Eye (tissue), 1 donor: ENCODE results near the gene RHOT1.
"Not testable (repeated sequence)": the region's sequence is repeated elsewhere in the genome, so short reads cannot be mapped to it uniquely, and the experiment has no call there.

ENCODE experiments used
- DNase-seq: peaks from one replicate; pipeline ENCODE4 v3.0.0-alpha.2; 2015

The RHOT1 gene

GRCh38 chr17:32142038-32142856 is at the start of gene RHOT1:
Gene RHOT1 (plus strand): TSS chr17:32142502. CDS start chr17:32142693, 191 bp downstream.
- peak; percentile 94 for DNase-seq

GRCh38 chr17:32099686-32100085 is 42.6 kb upstream of the RHOT1 start:
- no peak for DNase-seq

GRCh38 chr17:32100323-32100722 is 42.0 kb upstream of the RHOT1 start:
- DNase-seq = not testable (repeated sequence)

GRCh38 chr17:32100971-32101631 is 41.2 kb upstream of the RHOT1 start:
- DNase-seq = no peak

- no peak for DNase-seq
These were observed 40.1 kb upstream of the RHOT1 start for GRCh38 chr17:32102172-32102571.

GRCh38 chr17:32102646-32103186 is 39.6 kb upstream of the RHOT1 start:
- DNase-seq = no peak

GRCh38 chr17:32103476-32104113 is 38.7 kb upstream of the RHOT1 start:
- no peak for DNase-seq

- DNase-seq = no peak
These were observed 38.1 kb upstream of the RHOT1 start for GRCh38 chr17:32104158-32104557.

GRCh38 chr17:32106471-32106981 is 35.8 kb upstream of the RHOT1 start:
- DNase-seq = not testable (repeated sequence)

- DNase-seq = not testable (repeated sequence)
These were observed 35.1 kb upstream of the RHOT1 start for GRCh38 chr17:32107194-32107593.

GRCh38 chr17:32110596-32110995 is 31.7 kb upstream of the RHOT1 start:
- no peak for DNase-seq

- peak; percentile 87 for DNase-seq
These were observed 31.0 kb upstream of the RHOT1 start for GRCh38 chr17:32111141-32111771.

GRCh38 chr17:32112416-32112815 is 29.9 kb upstream of the RHOT1 start:
- no peak for DNase-seq

- no peak for DNase-seq
These were observed 27.8 kb upstream of the RHOT1 start for GRCh38 chr17:32114536-32114935.

- not testable (repeated sequence) for DNase-seq
These were observed 26.8 kb upstream of the RHOT1 start for GRCh38 chr17:32115546-32115945.

- DNase-seq = no peak
These were observed 25.4 kb upstream of the RHOT1 start for GRCh38 chr17:32116937-32117336.

GRCh38 chr17:32117399-32117798 is 24.9 kb upstream of the RHOT1 start:
- peak; percentile 38 for DNase-seq

GRCh38 chr17:32118088-32118487 is 24.2 kb upstream of the RHOT1 start:
- DNase-seq = not testable (repeated sequence)

GRCh38 chr17:32118835-32119234 is 23.5 kb upstream of the RHOT1 start:
- no peak for DNase-seq

- no peak for DNase-seq
These were observed 22.2 kb upstream of the RHOT1 start for GRCh38 chr17:32120141-32120540.

GRCh38 chr17:32120716-32121115 is 21.6 kb upstream of the RHOT1 start:
- DNase-seq = no peak

- DNase-seq = no peak
These were observed 18.5 kb upstream of the RHOT1 start for GRCh38 chr17:32123782-32124181.
